Measurements from ENCODE around the gene ABCG4. TPM values are rescaled to one million over a fixed set of nuclear protein-coding genes. Genes with fewer than 3 reads are reported as not detected.

Gene ABCG4
- total and polyA plus RNA-seq, 9 of the 15 experiments (the other 6 are each of a cell fraction or from before 2014, with no cell fraction given), result 0.03 to 0.11 (median 0.07) TPM; not detected in 4

DNA sequence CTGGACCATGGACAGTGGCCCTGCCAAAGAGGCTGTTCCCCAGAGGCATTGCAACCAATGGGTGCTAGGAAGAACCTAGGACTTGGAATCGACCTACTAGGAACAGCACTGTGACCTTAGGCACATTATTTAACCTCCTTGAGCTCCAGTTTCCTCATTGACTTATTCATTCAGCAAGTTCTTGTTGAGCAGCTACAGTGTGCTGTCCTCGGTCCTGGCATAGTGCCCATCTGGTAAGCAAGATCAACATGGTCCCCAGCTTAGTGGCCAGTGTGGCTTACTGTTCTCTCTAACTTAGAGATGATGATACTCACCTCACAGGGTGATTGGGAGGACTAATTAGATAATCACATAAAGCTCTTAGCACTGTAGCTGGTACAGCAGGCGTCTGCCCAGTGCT, 8.2 kb downstream of the ABCG4 start:
- Histone ChIP-seq H3K36me3 (ENCODE audit: control insufficient read depth, insufficient read depth, low read length) (no peaks in the 10 kb centered on the region), H3K9me3 (replicated peaks; ENCODE audit: control insufficient read depth, insufficient read depth, low read depth, low read length) (no peaks in the 10 kb centered on the region), H2AFZ (ENCODE audit: low read depth, low read length) (no peak overlapping the region), H3K4me2 (ENCODE audit: insufficient read depth, low read length) (no peak overlapping the region), H3K79me2 (ENCODE audit: control insufficient read depth, insufficient read depth, low read length) (no peaks in the 10 kb centered on the region), H3K9me1 (ENCODE audit: control insufficient read depth, insufficient read depth, low read length) (no peaks in the 10 kb centered on the region), H3K4me3 (no peak overlapping the region), H3K27ac (ENCODE audit: extremely low read depth, low read depth, low read length) (no peak overlapping the region), H4K20me1 (replicated peaks; ENCODE audit: control insufficient read depth, insufficient read depth, low read length) (no peaks in the 10 kb centered on the region), H3K9ac (ENCODE audit: insufficient read depth in 1 of 2, low read depth in 2 of 2, low read length in 2 of 2) (0 out of 4 replicates have a peak overlapping the region, but pooled peaks of 1 of the 2 experiments have one; percentile 24), H3K27me3 (ENCODE audit: control insufficient read depth in 2 of 2, insufficient read depth in 2 of 2, low read length in 2 of 2) (peaks cover 3 to 42% of the 10 kb centered on the region in 2 experiments; a peak in 3 of 5 replicates), H3K4me1 (replicated peaks in 1 of 2; ENCODE audit: control insufficient read depth in 2 of 2, insufficient read depth in 2 of 2, low read length in 2 of 2) (peaks cover 15 to 20% of the 10 kb centered on the region in 2 experiments; a peak in 4 of 5 replicates)
- ChIA-PET CTCF (ENCODE audit: low intra/inter-chr PET ratio) (no interaction called here), POLR2A (interaction anchor here (0.6 kb wide), 1 partner anchor 75 kb away, joined by 3 read pairs; no protein-coding TSS in a partner anchor)
- FAIRE-seq, result peak; percentile 6
- BruUV-seq (replicated peaks), result no TSS peak
- no peak for DNase-seq (ENCODE audit: extremely low read depth in 1 of 4, low spot score in 3 of 4)
- in situ Hi-C loops (cut with MboI), result no loop called here
- ATAC-seq, result no peak
- WGBS (ENCODE audit: insufficient coverage, low coverage, missing lambda C conversion rate), result 13% methylated on average over 3 of the region's 3 CpGs
- intact Hi-C loops (cut with micrococcal nuclease), result loop anchor here (5.0 kb wide), 1 partner anchor 55 kb away; the partner anchor contains the start of gene DPAGT1
- TF ChIP-seq RBBP5 (IDR thresholded peaks at IDR 0.05; ENCODE audit: borderline replicate concordance, insufficient read depth, low read length, poor library complexity, severe bottlenecking) (no peak), NFIC (IDR thresholded peaks at IDR 0.05) (peak; percentile 85)
- TF ChIP-seq, protein P1, sequence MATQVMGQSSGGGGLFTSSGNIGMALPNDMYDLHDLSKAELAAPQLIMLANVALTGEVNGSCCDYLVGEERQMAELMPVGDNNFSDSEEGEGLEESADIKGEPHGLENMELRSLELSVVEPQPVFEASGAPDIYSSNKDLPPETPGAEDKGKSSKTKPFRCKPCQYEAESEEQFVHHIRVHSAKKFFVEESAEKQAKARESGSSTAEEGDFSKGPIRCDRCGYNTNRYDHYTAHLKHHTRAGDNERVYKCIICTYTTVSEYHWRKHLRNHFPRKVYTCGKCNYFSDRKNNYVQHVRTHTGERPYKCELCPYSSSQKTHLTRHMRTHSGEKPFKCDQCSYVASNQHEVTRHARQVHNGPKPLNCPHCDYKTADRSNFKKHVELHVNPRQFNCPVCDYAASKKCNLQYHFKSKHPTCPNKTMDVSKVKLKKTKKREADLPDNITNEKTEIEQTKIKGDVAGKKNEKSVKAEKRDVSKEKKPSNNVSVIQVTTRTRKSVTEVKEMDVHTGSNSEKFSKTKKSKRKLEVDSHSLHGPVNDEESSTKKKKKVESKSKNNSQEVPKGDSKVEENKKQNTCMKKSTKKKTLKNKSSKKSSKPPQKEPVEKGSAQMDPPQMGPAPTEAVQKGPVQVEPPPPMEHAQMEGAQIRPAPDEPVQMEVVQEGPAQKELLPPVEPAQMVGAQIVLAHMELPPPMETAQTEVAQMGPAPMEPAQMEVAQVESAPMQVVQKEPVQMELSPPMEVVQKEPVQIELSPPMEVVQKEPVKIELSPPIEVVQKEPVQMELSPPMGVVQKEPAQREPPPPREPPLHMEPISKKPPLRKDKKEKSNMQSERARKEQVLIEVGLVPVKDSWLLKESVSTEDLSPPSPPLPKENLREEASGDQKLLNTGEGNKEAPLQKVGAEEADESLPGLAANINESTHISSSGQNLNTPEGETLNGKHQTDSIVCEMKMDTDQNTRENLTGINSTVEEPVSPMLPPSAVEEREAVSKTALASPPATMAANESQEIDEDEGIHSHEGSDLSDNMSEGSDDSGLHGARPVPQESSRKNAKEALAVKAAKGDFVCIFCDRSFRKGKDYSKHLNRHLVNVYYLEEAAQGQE (IDR thresholded peaks at IDR 0.05; ENCODE audit: borderline replicate concordance), result peak; percentile 56
- TF ChIP-seq, protein P1 (CRISPR knock-in tag; IDR thresholded peaks at IDR 0.05; ENCODE audit: low read depth), result no peak
